Measurements from ENCODE around the gene GPR17.

GRCh38 chr2:127674241-127675209 is 28.6 kb downstream of the GPR17 start:
- TF ChIP-seq CTCF (IDR thresholded peaks at IDR 0.05) (no peak), EP300 (IDR thresholded peaks at IDR 0.05) (no peak)

Data from suprapubic skin (tissue), 3 donors.